PC-9 (cell line): ENCODE data around the gene TK2. TPM values are rescaled to one million over a fixed set of nuclear protein-coding genes. Genes with fewer than 3 reads are reported as not detected.

ENCODE experiments used
- BruUV-seq: library from RNA; stranded (reverse); fragments of 400-500 nt; replicated peaks from 2 replicates; lab custom pipeline; 2021; lab: Mats Ljungman, UMichigan
- CTCF ChIA-PET: fragments of 300-600 bp; sonication (Branson Sonifier 250); formaldehyde crosslinking; loops from one replicate; lab custom pipeline; 2022; ENCODE audit warnings: antibody characterized with exemption; lab: Charles Lee
- POLR2A ChIA-PET: fragments of 300-600 bp; sonication (Branson Sonifier 250); formaldehyde crosslinking; loops from one replicate; lab custom pipeline; 2022; ENCODE audit warnings: antibody characterized with exemption; ENCODE audit not compliant: unreplicated experiment; lab: Charles Lee
- DNase-seq, 2 experiments: peaks; one replicate each; pipeline versions ENCODE4 v3.0.0 to v3.0.0-alpha.2; 2015 to 2022; ENCODE audit warnings: mixed read lengths in 1 of 2
- H2AFZ ChIP-seq: fragments of 200-600 bp; sonication (generic); 2 replicates; pipeline ENCODE4 v1.8.1; 2017; ENCODE audit warnings: antibody characterized with exemption
- H3F3A ChIP-seq: fragments of 200-600 bp; sonication (generic); 2 replicates; pipeline ENCODE4 v1.8.1; 2017; ENCODE audit warnings: antibody characterized with exemption, mild to moderate bottlenecking, low read depth; ENCODE audit not compliant: insufficient read depth
- H3K27ac ChIP-seq: fragments of 200-600 bp; sonication (generic); 2 replicates; pipeline ENCODE4 v1.6.1; 2016; ENCODE audit warnings: mixed run types
- H3K27me3 ChIP-seq: fragments of 200-600 bp; sonication (generic); 2 replicates; pipeline ENCODE4 v1.6.1; 2016; ENCODE audit warnings: low read depth, mixed run types; ENCODE audit not compliant: insufficient read depth
- H3K36me3 ChIP-seq: fragments of 200-600 bp; sonication (generic); 2 replicates; pipeline ENCODE4 v1.6.1; 2016; ENCODE audit warnings: low read depth, mixed run types
- H3K4me1 ChIP-seq: fragments of 200-600 bp; sonication (generic); replicated peaks from 2 replicates; pipeline ENCODE4 v1.6.1; 2016; ENCODE audit warnings: mixed run types; ENCODE audit not compliant: insufficient read depth
- H3K4me2 ChIP-seq: fragments of 200-600 bp; sonication (generic); 2 replicates; pipeline ENCODE4 v1.6.1; 2017; ENCODE audit warnings: mixed run types
- H3K4me3 ChIP-seq: fragments of 200-600 bp; sonication (generic); 2 replicates; pipeline ENCODE4 v1.6.1; 2016; ENCODE audit warnings: mixed run types
- H3K79me2 ChIP-seq: fragments of 200-600 bp; sonication (generic); 2 replicates; pipeline ENCODE4 v1.6.1; 2017; ENCODE audit warnings: low read depth, mixed run types
- H3K9me2 ChIP-seq: fragments of 200-600 bp; sonication (generic); 2 replicates; pipeline ENCODE4 v1.8.1; 2017; ENCODE audit warnings: mild to moderate bottlenecking; ENCODE audit not compliant: insufficient read depth
- H3K9me3 ChIP-seq: fragments of 200-600 bp; sonication (generic); 2 replicates; pipeline ENCODE4 v1.8.1; 2016; ENCODE audit warnings: low read depth; ENCODE audit not compliant: insufficient read depth
- H4K20me1 ChIP-seq: fragments of 200-600 bp; sonication (generic); 2 replicates; pipeline ENCODE4 v1.8.1; 2017; ENCODE audit not compliant: insufficient read depth
- CTCF ChIP-seq: fragments of 200-600 bp; sonication (generic); conservative IDR thresholded peaks from 2 replicates; pipeline ENCODE4 v1.6.1; 2017; ENCODE audit warnings: mixed run types, antibody characterized with exemption, mild to moderate bottlenecking, moderate library complexity
- EZH2 ChIP-seq: fragments of 200-600 bp; sonication (generic); IDR thresholded peaks from 2 replicates; pipeline ENCODE4 v1.8.0; 2017; ENCODE audit warnings: antibody characterized with exemption, low read depth
- intact Hi-C: fragments of 100-400 bp; cut with micrococcal nuclease; formaldehyde crosslinking; loops from one replicate; pipeline ENCODE4 v1.10.0; 2022; ENCODE audit not compliant: unreplicated experiment
- total RNA-seq: library from RNA; stranded (reverse); gene quantifications from 2 replicates; pipeline ENCODE4 v1.2.3, GENCODE V29; 2021

Gene TK2
- total RNA-seq, 1 experiment from 2014 or later: 20.1 TPM

DNA sequence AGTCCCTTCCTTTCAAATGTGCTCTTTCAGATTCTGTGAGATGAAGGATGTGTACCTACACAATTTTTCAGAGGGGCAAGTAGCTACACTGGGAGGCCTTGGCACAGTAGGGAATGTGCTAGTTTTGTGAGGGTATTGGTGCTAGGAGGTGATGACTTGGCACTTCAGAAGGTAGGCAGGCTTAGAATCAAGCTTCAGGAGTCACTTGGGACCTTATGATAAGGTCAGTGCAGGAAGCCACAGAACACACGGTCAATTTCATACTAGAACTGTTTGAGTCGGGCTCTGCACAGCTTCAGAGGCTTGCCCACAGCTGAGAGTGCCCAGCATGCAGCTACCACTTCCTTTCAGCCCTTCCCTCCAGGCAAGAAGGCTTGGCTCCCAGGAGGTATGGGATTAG lies 22.4 kb upstream of the TK2 start:
- Histone ChIP-seq H3K9me3 (0 out of 2 replicates have a peak, but pooled peaks cover 3% of the 10 kb centered on the region), H3K4me3 (no peak overlapping the region), H2AFZ (no peak overlapping the region), H3F3A (peaks cover 17% of the 10 kb centered on the region), H3K79me2 (no peaks in the 10 kb centered on the region), H3K27ac (no peak overlapping the region), H3K36me3 (no peaks in the 10 kb centered on the region), H3K4me2 (no peak overlapping the region), H3K4me1 (peaks cover 22% of the 10 kb centered on the region), H3K9me2 (no peaks in the 10 kb centered on the region), H4K20me1 (no peaks in the 10 kb centered on the region), H3K27me3 (no peaks in the 10 kb centered on the region)
- DNase-seq: no peak
- no TSS peak for BruUV-seq
- intact Hi-C loops: no loop called here
- CTCF ChIA-PET: no interaction called here
- no peak for TF ChIP-seq EZH2
- no peak for TF ChIP-seq CTCF
- POLR2A ChIA-PET: no interaction called here

GRCh38 chr16:66569827-66570405 lies 20.0 kb upstream of the TK2 start:
- DNase-seq: peak in 1 of 2 experiments; percentile 76
- peak overlapping the region; percentile 43 for H3K4me2 ChIP-seq
- no peaks in the 10 kb centered on the region for H3K36me3 ChIP-seq
- H3F3A ChIP-seq: peaks cover 17% of the 10 kb centered on the region
- no peaks in the 10 kb centered on the region for H3K27me3 ChIP-seq
- H3K79me2 ChIP-seq: no peaks in the 10 kb centered on the region
- 0 out of 2 replicates have a peak, but pooled peaks cover 5% of the 10 kb centered on the region for H3K9me3 ChIP-seq
- intact Hi-C loops: no loop called here
- ChIA-PET CTCF (interaction anchor here (0.7 kb wide), 1 partner anchor 119 kb away, joined by 3 read pairs; no protein-coding TSS in a partner anchor), POLR2A (interaction anchor here (0.6 to 0.7 kb wide), 3 partner anchors 34 to 303 kb away, joined by 3 to 9 read pairs (median 5); partner anchors contain the start of gene CMTM3)
- H3K4me3 ChIP-seq: no peak overlapping the region
- TF ChIP-seq EZH2 (no peak), CTCF (no peak)
- BruUV-seq: no TSS peak
- H3K9me2 ChIP-seq: no peaks in the 10 kb centered on the region
- H3K4me1 ChIP-seq: peaks cover 22% of the 10 kb centered on the region
- H2AFZ ChIP-seq: no peak overlapping the region
- no peaks in the 10 kb centered on the region for H4K20me1 ChIP-seq
- peak overlapping the region; percentile 22 for H3K27ac ChIP-seq

DNA sequence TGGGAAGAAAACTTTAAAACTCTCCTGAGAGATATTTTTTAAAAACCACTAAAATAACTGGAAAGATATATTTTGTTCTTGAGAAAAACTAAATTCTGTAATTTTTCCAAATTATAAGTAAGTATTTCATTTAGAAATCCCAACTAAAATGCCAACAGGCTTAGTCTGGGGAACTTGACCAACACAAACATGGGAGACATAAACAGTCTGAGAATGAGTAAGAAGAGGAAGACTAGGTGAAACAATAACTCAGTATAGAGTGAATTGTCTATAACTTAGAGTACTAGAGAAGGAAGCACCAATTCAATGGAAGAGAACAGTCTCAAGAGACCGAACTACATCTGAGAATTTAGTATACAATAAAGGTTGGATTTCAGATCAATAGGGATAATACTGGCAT lies 19.2 kb upstream of the TK2 start:
- Histone ChIP-seq H3K36me3 (no peaks in the 10 kb centered on the region), H3K4me1 (peaks cover 22% of the 10 kb centered on the region), H3K79me2 (no peaks in the 10 kb centered on the region), H2AFZ (no peak overlapping the region), H3K9me3 (0 out of 2 replicates have a peak, but pooled peaks cover 5% of the 10 kb centered on the region), H4K20me1 (no peaks in the 10 kb centered on the region), H3K27ac (peak overlapping the region; percentile 22), H3F3A (peaks cover 17% of the 10 kb centered on the region), H3K4me3 (no peak overlapping the region), H3K27me3 (no peaks in the 10 kb centered on the region), H3K9me2 (no peaks in the 10 kb centered on the region), H3K4me2 (peak overlapping the region; percentile 43)
- intact Hi-C loops: no loop called here
- TF ChIP-seq CTCF (no peak), EZH2 (no peak)
- no TSS peak for BruUV-seq
- ChIA-PET CTCF (interaction anchor here (0.7 kb wide), 1 partner anchor 118 kb away, joined by 3 read pairs; no protein-coding TSS in a partner anchor), POLR2A (interaction anchor here (0.6 kb wide), 1 partner anchor 304 kb away, joined by 5 read pairs; no protein-coding TSS in a partner anchor)
- DNase-seq: no peak
